ENCODE data around the gene RBM17.

RBM17 gene

GRCh38 chr10:6161921-6162320 lies 73.1 kb downstream of the RBM17 start:
- Histone ChIP-seq H2AFZ (ENCODE audit: low read length) (no peak overlapping the region), H3K4me2 (ENCODE audit: insufficient read depth, low read length, poor library complexity, severe bottlenecking) (no peak overlapping the region), H2BK15ac (ENCODE audit: low read length) (no peak overlapping the region), H3K27ac (replicated peaks; ENCODE audit: low read length) (no peak overlapping the region), H3K4me3 (ENCODE audit: low read length in 2 of 2) (no peak overlapping the region), H3K14ac (ENCODE audit: low read length) (no peak overlapping the region), H3K27me3 (ENCODE audit: control insufficient read depth in 3 of 3, insufficient read depth in 3 of 3, low read depth in 1 of 3, low read length in 3 of 3) (no peaks in the 10 kb centered on the region), H4K8ac (ENCODE audit: low read depth, low read length) (no peak overlapping the region), H2BK120ac (ENCODE audit: low read depth, low read length) (no peak overlapping the region), H2BK12ac (ENCODE audit: low read length) (no peak overlapping the region), H2BK5ac (ENCODE audit: low read length) (no peak overlapping the region), H4K91ac (ENCODE audit: low read depth, low read length, poor library complexity) (no peak overlapping the region), H2AK5ac (ENCODE audit: low read depth, low read length) (no peak overlapping the region), H3K79me1 (ENCODE audit: low read depth, low read length) (peaks cover 5% of the 10 kb centered on the region), H3K9me3 (replicated peaks in 1 of 2; ENCODE audit: control insufficient read depth in 2 of 2, insufficient read depth in 1 of 2, low read depth in 1 of 2, low read length in 2 of 2) (no peaks in the 10 kb centered on the region), H3K9ac (ENCODE audit: low read depth, low read length, poor library complexity) (no peak overlapping the region), H3K18ac (ENCODE audit: low read length) (no peak overlapping the region), H3K4me1 (ENCODE audit: control insufficient read depth in 2 of 2, insufficient read depth in 1 of 2, low read depth in 1 of 2, low read length in 2 of 2) (peaks cover 5 to 7% of the 10 kb centered on the region in 2 donors), H3K4ac (ENCODE audit: low read length) (no peak overlapping the region), H3K23ac (ENCODE audit: low read depth, low read length, poor library complexity) (no peak overlapping the region), H3K36me3 (replicated peaks in 1 of 2; ENCODE audit: control insufficient read depth in 2 of 2, insufficient read depth in 2 of 2, low read length in 2 of 2) (no peaks in the 10 kb centered on the region)
- DNase-seq (ENCODE audit: low spot score) = no peak
- WGBS, 2 donors (ENCODE audit: extremely low coverage in 2 of 2, insufficient read length in 2 of 2, insufficient replicate concordance in 1 of 2) = no CpG with 5 or more reads among the region's 3 CpGs

GRCh38 chr10:6162589-6163356 lies 73.9 kb downstream of the RBM17 start:
- no peak overlapping the region for H2BK120ac ChIP-seq (ENCODE audit: low read depth, low read length)
- H4K91ac ChIP-seq (ENCODE audit: low read depth, low read length, poor library complexity) = no peak overlapping the region
- no peak overlapping the region for H3K23ac ChIP-seq (ENCODE audit: low read depth, low read length, poor library complexity)
- no peak overlapping the region for H3K27ac ChIP-seq (replicated peaks; ENCODE audit: low read length)
- no CpG with 5 or more reads among the region's 12 CpGs for WGBS, 2 donors (ENCODE audit: extremely low coverage in 2 of 2, insufficient read length in 2 of 2, insufficient replicate concordance in 1 of 2)
- H4K8ac ChIP-seq (ENCODE audit: low read depth, low read length) = no peak overlapping the region
- H3K18ac ChIP-seq (ENCODE audit: low read length) = no peak overlapping the region
- no peak overlapping the region for H2BK12ac ChIP-seq (ENCODE audit: low read length)
- no peak overlapping the region for H3K4ac ChIP-seq (ENCODE audit: low read length)
- no peaks in the 10 kb centered on the region for H3K36me3 ChIP-seq (replicated peaks in 1 of 2; ENCODE audit: control insufficient read depth in 2 of 2, insufficient read depth in 2 of 2, low read length in 2 of 2)
- H3K4me1 ChIP-seq (ENCODE audit: control insufficient read depth in 2 of 2, insufficient read depth in 1 of 2, low read depth in 1 of 2, low read length in 2 of 2) = peaks cover 5 to 7% of the 10 kb centered on the region in 2 donors
- H3K4me2 ChIP-seq (ENCODE audit: insufficient read depth, low read length, poor library complexity, severe bottlenecking) = no peak overlapping the region
- no peak overlapping the region for H3K9ac ChIP-seq (ENCODE audit: low read depth, low read length, poor library complexity)
- no peak for DNase-seq (ENCODE audit: low spot score)
- no peaks in the 10 kb centered on the region for H3K27me3 ChIP-seq (ENCODE audit: control insufficient read depth in 3 of 3, insufficient read depth in 3 of 3, low read depth in 1 of 3, low read length in 3 of 3)
- H3K4me3 ChIP-seq (ENCODE audit: low read length in 2 of 2) = no peak overlapping the region
- H3K79me1 ChIP-seq (ENCODE audit: low read depth, low read length) = peaks cover 6% of the 10 kb centered on the region
- H2BK5ac ChIP-seq (ENCODE audit: low read length) = no peak overlapping the region
- no peaks in the 10 kb centered on the region for H3K9me3 ChIP-seq (replicated peaks in 1 of 2; ENCODE audit: control insufficient read depth in 2 of 2, insufficient read depth in 1 of 2, low read depth in 1 of 2, low read length in 2 of 2)
- H3K14ac ChIP-seq (ENCODE audit: low read length) = no peak overlapping the region
- H2AK5ac ChIP-seq (ENCODE audit: low read depth, low read length) = no peak overlapping the region
- H2BK15ac ChIP-seq (ENCODE audit: low read length) = no peak overlapping the region
- no peak overlapping the region for H2AFZ ChIP-seq (ENCODE audit: low read length)

- no peaks in the 10 kb centered on the region for H3K36me3 ChIP-seq (replicated peaks in 1 of 2; ENCODE audit: control insufficient read depth in 2 of 2, insufficient read depth in 2 of 2, low read length in 2 of 2)
- H3K4me3 ChIP-seq (ENCODE audit: low read length in 2 of 2) = peak overlapping the region; percentile 58 to 77
- H2BK120ac ChIP-seq (ENCODE audit: low read depth, low read length) = peak overlapping the region; percentile 81
- H3K4me1 ChIP-seq (ENCODE audit: control insufficient read depth in 2 of 2, insufficient read depth in 1 of 2, low read depth in 1 of 2, low read length in 2 of 2) = peaks cover 5 to 7% of the 10 kb centered on the region in 2 donors
- peak overlapping the region; percentile 85 for H2BK15ac ChIP-seq (ENCODE audit: low read length)
- DNase-seq (ENCODE audit: low spot score) = peak; percentile 59
- H3K79me1 ChIP-seq (ENCODE audit: low read depth, low read length) = peaks cover 9% of the 10 kb centered on the region
- peak overlapping the region; percentile 92 for H3K9ac ChIP-seq (ENCODE audit: low read depth, low read length, poor library complexity)
- peak overlapping the region; percentile 99 for H2AK5ac ChIP-seq (ENCODE audit: low read depth, low read length)
- no peak overlapping the region for H2BK5ac ChIP-seq (ENCODE audit: low read length)
- no peaks in the 10 kb centered on the region for H3K27me3 ChIP-seq (ENCODE audit: control insufficient read depth in 3 of 3, insufficient read depth in 3 of 3, low read depth in 1 of 3, low read length in 3 of 3)
- no peak overlapping the region for H3K4ac ChIP-seq (ENCODE audit: low read length)
- no peak overlapping the region for H3K27ac ChIP-seq (replicated peaks; ENCODE audit: low read length)
- H3K23ac ChIP-seq (ENCODE audit: low read depth, low read length, poor library complexity) = peak overlapping the region; percentile 93
- H4K8ac ChIP-seq (ENCODE audit: low read depth, low read length) = no peak overlapping the region
- no CpG with 5 or more reads among the region's 91 CpGs for WGBS, 2 donors (ENCODE audit: extremely low coverage in 2 of 2, insufficient read length in 2 of 2, insufficient replicate concordance in 1 of 2)
- H2BK12ac ChIP-seq (ENCODE audit: low read length) = no peak overlapping the region
- peak overlapping the region; percentile 97 for H3K18ac ChIP-seq (ENCODE audit: low read length)
- H4K91ac ChIP-seq (ENCODE audit: low read depth, low read length, poor library complexity) = no peak overlapping the region
- H3K9me3 ChIP-seq (replicated peaks in 1 of 2; ENCODE audit: control insufficient read depth in 2 of 2, insufficient read depth in 1 of 2, low read depth in 1 of 2, low read length in 2 of 2) = no peaks in the 10 kb centered on the region
- H3K4me2 ChIP-seq (ENCODE audit: insufficient read depth, low read length, poor library complexity, severe bottlenecking) = peak overlapping the region; percentile 68
- peak overlapping the region; percentile 70 for H2AFZ ChIP-seq (ENCODE audit: low read length)
- H3K14ac ChIP-seq (ENCODE audit: low read length) = peak overlapping the region; percentile 87
Measured at GRCh38 chr10:6163364-6164270, 74.8 kb downstream of the RBM17 start.

All from neuronal stem cell (in vitro differentiated cells).